SJCRH30 (cell line): ENCODE data around the gene GABRB3. TPM values are rescaled to one million over a fixed set of nuclear protein-coding genes. Genes with fewer than 3 reads are reported as not detected.

Experiments used
- DNase-seq, 2 experiments: peaks; one replicate each; pipeline ENCODE4 v3.0.0-alpha.2; 2015 to 2020
- H3K27ac ChIP-seq: fragments of 250-450 bp; sonication (Bioruptor Pico); 2 replicates; pipeline ENCODE4 v1.5.1; 2020; ENCODE audit warnings: mild to moderate bottlenecking, moderate library complexity
- H3K27me3 ChIP-seq: fragments of 250-450 bp; sonication (Bioruptor Pico); 2 replicates; pipeline ENCODE4 v1.5.1; 2020; ENCODE audit warnings: mild to moderate bottlenecking, moderate library complexity
- H3K36me3 ChIP-seq: fragments of 250-450 bp; sonication (Bioruptor Pico); 2 replicates; pipeline ENCODE4 v1.5.1; 2020; ENCODE audit warnings: mild to moderate bottlenecking, moderate library complexity
- H3K4me1 ChIP-seq: fragments of 250-450 bp; sonication (Bioruptor Pico); 2 replicates; pipeline ENCODE4 v1.5.1; 2020; ENCODE audit warnings: mild to moderate bottlenecking, moderate library complexity
- H3K4me3 ChIP-seq: fragments of 250-450 bp; sonication (Bioruptor Pico); 2 replicates; pipeline ENCODE4 v1.5.1; 2020; ENCODE audit warnings: mild to moderate bottlenecking, moderate library complexity
- H3K9me3 ChIP-seq: fragments of 250-450 bp; sonication (Bioruptor Pico); replicated peaks from 2 replicates; pipeline ENCODE4 v1.5.1; 2020; ENCODE audit warnings: mild to moderate bottlenecking, moderate library complexity
- total RNA-seq: library from RNA; depleted of rRNA; stranded (reverse); fragments of >200 nt; shearing (Covaris generic); gene quantifications from 2 replicates; pipeline ENCODE4 v1.2.3, GENCODE V29; 2014

The GABRB3 gene
- total RNA-seq, 1 experiment from 2014 or later: 6.1 TPM

- Histone ChIP-seq H3K9me3 (no peaks in the 10 kb centered on the region), H3K27me3 (no peaks in the 10 kb centered on the region), H3K4me1 (no peaks in the 10 kb centered on the region), H3K36me3 (no peaks in the 10 kb centered on the region), H3K4me3 (no peak overlapping the region), H3K27ac (no peak overlapping the region)
- no peak for DNase-seq
Measured at GRCh38 chr15:26639966-26640365, 132.9 kb downstream of the GABRB3 start.

GRCh38 chr15:26635614-26636013, 137.3 kb downstream of the GABRB3 start:
- H3K4me1 ChIP-seq: no peaks in the 10 kb centered on the region
- no peaks in the 10 kb centered on the region for H3K27me3 ChIP-seq
- H3K36me3 ChIP-seq: no peaks in the 10 kb centered on the region
- no peak overlapping the region for H3K27ac ChIP-seq
- no peak overlapping the region for H3K4me3 ChIP-seq
- no peaks in the 10 kb centered on the region for H3K9me3 ChIP-seq
- no peak for DNase-seq

- Histone ChIP-seq H3K27me3 (no peaks in the 10 kb centered on the region), H3K36me3 (no peaks in the 10 kb centered on the region), H3K4me1 (no peaks in the 10 kb centered on the region), H3K9me3 (no peaks in the 10 kb centered on the region), H3K27ac (no peak overlapping the region), H3K4me3 (no peak overlapping the region)
- DNase-seq: no peak
Measured at GRCh38 chr15:26635105-26635504, 137.8 kb downstream of the GABRB3 start.

GRCh38 chr15:26634319-26634718, 138.5 kb downstream of the GABRB3 start:
- no peak overlapping the region for H3K4me3 ChIP-seq
- no peaks in the 10 kb centered on the region for H3K4me1 ChIP-seq
- H3K27me3 ChIP-seq: no peaks in the 10 kb centered on the region
- H3K36me3 ChIP-seq: no peaks in the 10 kb centered on the region
- H3K27ac ChIP-seq: no peak overlapping the region
- no peaks in the 10 kb centered on the region for H3K9me3 ChIP-seq
- DNase-seq: peak; percentile 8 to 10

- no peaks in the 10 kb centered on the region for H3K36me3 ChIP-seq
- no peak for DNase-seq
- no peaks in the 10 kb centered on the region for H3K27me3 ChIP-seq
- no peaks in the 10 kb centered on the region for H3K4me1 ChIP-seq
- H3K27ac ChIP-seq: no peak overlapping the region
- H3K9me3 ChIP-seq: no peaks in the 10 kb centered on the region
- no peak overlapping the region for H3K4me3 ChIP-seq
Measured at GRCh38 chr15:26632500-26632899, 140.4 kb downstream of the GABRB3 start.

- Histone ChIP-seq H3K27me3 (no peaks in the 10 kb centered on the region), H3K27ac (no peak overlapping the region), H3K9me3 (no peaks in the 10 kb centered on the region), H3K4me3 (no peak overlapping the region), H3K36me3 (no peaks in the 10 kb centered on the region), H3K4me1 (no peaks in the 10 kb centered on the region)
- DNase-seq: no peak
Measured at GRCh38 chr15:26631894-26632293, 141.0 kb downstream of the GABRB3 start.

- DNase-seq: no peak
- no peaks in the 10 kb centered on the region for H3K9me3 ChIP-seq
- H3K4me3 ChIP-seq: no peak overlapping the region
- no peaks in the 10 kb centered on the region for H3K4me1 ChIP-seq
- no peak overlapping the region for H3K27ac ChIP-seq
- H3K27me3 ChIP-seq: no peaks in the 10 kb centered on the region
- no peaks in the 10 kb centered on the region for H3K36me3 ChIP-seq
Measured at GRCh38 chr15:26630857-26631256, 142.0 kb downstream of the GABRB3 start.

- no peak for DNase-seq
- Histone ChIP-seq H3K27me3 (no peaks in the 10 kb centered on the region), H3K4me1 (no peaks in the 10 kb centered on the region), H3K9me3 (no peaks in the 10 kb centered on the region), H3K4me3 (no peak overlapping the region), H3K36me3 (no peaks in the 10 kb centered on the region), H3K27ac (no peak overlapping the region)
Measured at GRCh38 chr15:26628879-26629529, 143.9 kb downstream of the GABRB3 start.

GRCh38 chr15:26628071-26628470, 144.8 kb downstream of the GABRB3 start:
- no peaks in the 10 kb centered on the region for H3K9me3 ChIP-seq
- DNase-seq: no peak
- no peaks in the 10 kb centered on the region for H3K27me3 ChIP-seq
- no peak overlapping the region for H3K4me3 ChIP-seq
- H3K27ac ChIP-seq: no peak overlapping the region
- H3K36me3 ChIP-seq: no peaks in the 10 kb centered on the region
- H3K4me1 ChIP-seq: no peaks in the 10 kb centered on the region

GRCh38 chr15:26624128-26624527, 148.7 kb downstream of the GABRB3 start:
- Histone ChIP-seq H3K27me3 (no peaks in the 10 kb centered on the region), H3K9me3 (no peaks in the 10 kb centered on the region), H3K27ac (no peak overlapping the region)

GRCh38 chr15:26623071-26623470, 149.8 kb downstream of the GABRB3 start:
- no peak for DNase-seq
- no peak overlapping the region for H3K4me3 ChIP-seq
- H3K9me3 ChIP-seq: no peaks in the 10 kb centered on the region
- no peaks in the 10 kb centered on the region for H3K36me3 ChIP-seq
- H3K4me1 ChIP-seq: no peaks in the 10 kb centered on the region
- no peaks in the 10 kb centered on the region for H3K27me3 ChIP-seq
- H3K27ac ChIP-seq: no peak overlapping the region

More at GRCh38 chr15:26624128-26624527, 148.7 kb downstream of the GABRB3 start:
- no peaks in the 10 kb centered on the region for H3K36me3 ChIP-seq
- H3K4me3 ChIP-seq: no peak overlapping the region
- DNase-seq: no peak
- H3K4me1 ChIP-seq: no peaks in the 10 kb centered on the region

- H3K36me3 ChIP-seq: no peaks in the 10 kb centered on the region
- H3K4me3 ChIP-seq: no peak overlapping the region
- DNase-seq: peak in 1 of 2 experiments; percentile 9
- H3K27me3 ChIP-seq: no peaks in the 10 kb centered on the region
- H3K4me1 ChIP-seq: no peaks in the 10 kb centered on the region
- no peak overlapping the region for H3K27ac ChIP-seq
- H3K9me3 ChIP-seq: no peaks in the 10 kb centered on the region
Measured at GRCh38 chr15:26621816-26622215, 151.1 kb downstream of the GABRB3 start.

GRCh38 chr15:26620528-26621458, 152.1 kb downstream of the GABRB3 start:
- H3K36me3 ChIP-seq: no peaks in the 10 kb centered on the region
- no peak for DNase-seq

GRCh38 chr15:26615927-26616302, 157.0 kb downstream of the GABRB3 start:
- H3K27ac ChIP-seq: no peak overlapping the region
- no peaks in the 10 kb centered on the region for H3K27me3 ChIP-seq
- no peaks in the 10 kb centered on the region for H3K36me3 ChIP-seq
- no peak for DNase-seq
- no peaks in the 10 kb centered on the region for H3K4me1 ChIP-seq
- H3K9me3 ChIP-seq: no peaks in the 10 kb centered on the region
- H3K4me3 ChIP-seq: no peak overlapping the region

More at GRCh38 chr15:26620528-26621458, 152.1 kb downstream of the GABRB3 start:
- Histone ChIP-seq H3K27ac (no peak overlapping the region), H3K4me1 (no peaks in the 10 kb centered on the region), H3K27me3 (no peaks in the 10 kb centered on the region), H3K9me3 (no peaks in the 10 kb centered on the region), H3K4me3 (no peak overlapping the region)

- Histone ChIP-seq H3K27ac (no peak overlapping the region), H3K9me3 (no peaks in the 10 kb centered on the region; the same call in 1 of the 2 replicates), H3K4me1 (no peaks in the 10 kb centered on the region), H3K27me3 (no peaks in the 10 kb centered on the region), H3K4me3 (no peak overlapping the region), H3K36me3 (no peaks in the 10 kb centered on the region)
- no peak for DNase-seq
Measured at GRCh38 chr15:26615188-26615926, 157.5 kb downstream of the GABRB3 start.
